ENCODE measurements around the gene S100PBP.
"Not testable (repeated sequence)": the region's sequence is repeated elsewhere in the genome, so short reads cannot be mapped to it uniquely, and the experiment has no call there.

S100PBP gene

DNA sequence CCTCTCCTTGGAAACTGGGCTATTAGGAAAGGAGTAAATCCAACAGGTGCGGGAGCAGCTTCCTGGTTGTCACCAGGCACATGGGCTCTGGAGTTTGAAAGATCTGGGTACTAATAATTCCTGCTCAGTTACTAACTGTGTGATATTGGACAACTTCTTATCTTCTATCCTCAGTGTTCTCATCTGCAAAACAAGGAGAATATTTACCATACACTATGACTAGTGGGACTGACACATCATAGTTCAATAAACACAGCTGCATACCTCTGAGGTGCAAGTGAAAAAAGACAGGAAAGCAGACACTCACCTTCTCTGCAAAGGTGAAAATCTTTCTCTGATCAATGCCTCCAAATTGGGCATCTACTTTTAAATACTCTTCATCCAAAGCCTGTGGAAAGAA is 20.0 kb upstream of the S100PBP start:
- H3K4me2 ChIP-seq (ENCODE audit: low read length), result no peak overlapping the region
- H3K79me2 ChIP-seq (ENCODE audit: low read length), result peaks cover 5% of the 10 kb centered on the region; the same call in 1 of the 2 replicates
- H3K36me3 ChIP-seq (replicated peaks; ENCODE audit: low read depth, low read length), result peaks cover 10% of the 10 kb centered on the region
- H4K20me1 ChIP-seq (ENCODE audit: insufficient read depth, low read length), result no peaks in the 10 kb centered on the region
- H2AFZ ChIP-seq (ENCODE audit: low read depth, low read length), result no peak overlapping the region
- H3K27me3 ChIP-seq (ENCODE audit: low read depth, low read length), result no peaks in the 10 kb centered on the region
- no peak overlapping the region for H3K27ac ChIP-seq (ENCODE audit: low read length)
- TF ChIP-seq CTCF (IDR thresholded peaks at IDR 0.05; ENCODE audit: low read depth, low read length), result no peak
- no peak for TF ChIP-seq EZH2phosphoT487 (IDR thresholded peaks at IDR 0.05; ENCODE audit: low read depth)
- H3K9me3 ChIP-seq (ENCODE audit: insufficient read depth, low read length), result no peaks in the 10 kb centered on the region
- H3K9ac ChIP-seq (ENCODE audit: low read length), result no peak overlapping the region
- no peaks in the 10 kb centered on the region for H3K4me1 ChIP-seq (ENCODE audit: low read length)
- no peak overlapping the region for H3K4me3 ChIP-seq (ENCODE audit: low read length)

- H3K27ac ChIP-seq (ENCODE audit: low read length), result no peak overlapping the region
- no peak for TF ChIP-seq CTCF (IDR thresholded peaks at IDR 0.05; ENCODE audit: low read depth, low read length)
- no peak for TF ChIP-seq EZH2phosphoT487 (IDR thresholded peaks at IDR 0.05; ENCODE audit: low read depth)
- H2AFZ ChIP-seq (ENCODE audit: low read depth, low read length), result no peak overlapping the region
- H3K9me3 ChIP-seq (ENCODE audit: insufficient read depth, low read length), result no peaks in the 10 kb centered on the region
- H3K4me3 ChIP-seq (ENCODE audit: low read length), result no peak overlapping the region
- H3K9ac ChIP-seq (ENCODE audit: low read length), result no peak overlapping the region
- H3K27me3 ChIP-seq (ENCODE audit: low read depth, low read length), result no peaks in the 10 kb centered on the region
- H3K36me3 ChIP-seq (replicated peaks; ENCODE audit: low read depth, low read length), result peaks cover 7% of the 10 kb centered on the region
- H4K20me1 ChIP-seq (ENCODE audit: insufficient read depth, low read length), result no peaks in the 10 kb centered on the region
- H3K79me2 ChIP-seq (ENCODE audit: low read length), result peaks cover 5% of the 10 kb centered on the region; the same call in 1 of the 2 replicates
- no peaks in the 10 kb centered on the region for H3K4me1 ChIP-seq (ENCODE audit: low read length)
- H3K4me2 ChIP-seq (ENCODE audit: low read length), result no peak overlapping the region
Measured at GRCh38 chr1:32798191-32798590, 19.3 kb upstream of the S100PBP start.

DNA sequence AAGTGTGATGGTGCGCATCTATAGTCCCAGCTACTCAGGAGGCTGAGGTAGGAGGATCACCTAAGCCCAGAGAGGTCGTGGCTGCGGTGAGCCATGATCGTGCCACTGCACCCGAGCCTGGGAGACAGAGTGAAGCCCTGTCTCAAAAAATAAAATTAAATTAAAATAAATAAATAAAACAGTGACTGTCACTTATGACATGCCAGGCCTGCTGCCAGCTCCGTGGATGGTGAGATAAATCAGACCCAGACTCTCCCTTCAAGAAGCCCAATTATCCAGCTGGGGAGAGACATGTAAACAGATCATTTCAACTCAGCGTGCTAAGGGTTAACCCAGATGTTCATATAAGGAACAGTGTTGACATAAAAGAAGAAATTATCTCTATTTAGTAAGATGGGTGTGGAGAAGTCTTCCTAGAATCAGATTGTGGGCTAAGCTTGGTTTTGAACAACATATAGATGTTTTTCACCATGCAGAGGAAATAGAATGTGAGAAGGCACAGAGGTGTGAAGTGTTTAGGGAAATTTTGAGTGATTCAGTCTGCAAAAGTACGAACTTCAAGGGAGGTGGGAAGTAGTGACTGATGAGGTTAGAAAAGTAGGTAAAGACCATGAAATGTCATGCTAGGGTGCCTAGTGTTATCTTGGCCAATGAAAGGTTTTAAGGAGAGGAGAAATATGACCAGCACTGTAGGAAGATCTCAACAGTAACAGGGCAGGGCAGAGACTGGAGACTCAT is 18.6 kb upstream of the S100PBP start:
- Histone ChIP-seq H3K9me3 (ENCODE audit: insufficient read depth, low read length) (no peaks in the 10 kb centered on the region), H3K27ac (ENCODE audit: low read length) (no peak overlapping the region), H3K36me3 (replicated peaks; ENCODE audit: low read depth, low read length) (peaks cover 7% of the 10 kb centered on the region), H3K4me1 (ENCODE audit: low read length) (no peaks in the 10 kb centered on the region), H3K4me2 (ENCODE audit: low read length) (no peak overlapping the region), H3K27me3 (ENCODE audit: low read depth, low read length) (no peaks in the 10 kb centered on the region), H3K4me3 (ENCODE audit: low read length) (no peak overlapping the region), H4K20me1 (ENCODE audit: insufficient read depth, low read length) (no peaks in the 10 kb centered on the region), H3K79me2 (ENCODE audit: low read length) (peaks cover 5% of the 10 kb centered on the region; the same call in 1 of the 2 replicates), H2AFZ (ENCODE audit: low read depth, low read length) (no peak overlapping the region), H3K9ac (ENCODE audit: low read length) (no peak overlapping the region)
- TF ChIP-seq CTCF (IDR thresholded peaks at IDR 0.05; ENCODE audit: low read depth, low read length), result no peak
- TF ChIP-seq EZH2phosphoT487 (IDR thresholded peaks at IDR 0.05; ENCODE audit: low read depth), result no peak

- Histone ChIP-seq H3K4me2 (ENCODE audit: low read length) (no peak overlapping the region), H3K9ac (ENCODE audit: low read length) (no peak overlapping the region), H3K36me3 (replicated peaks; ENCODE audit: low read depth, low read length) (peaks cover 16% of the 10 kb centered on the region), H3K79me2 (ENCODE audit: low read length) (peaks cover 5% of the 10 kb centered on the region), H4K20me1 (ENCODE audit: insufficient read depth, low read length) (no peaks in the 10 kb centered on the region), H3K4me1 (ENCODE audit: low read length) (no peaks in the 10 kb centered on the region), H3K27ac (ENCODE audit: low read length) (no peak overlapping the region), H3K27me3 (ENCODE audit: low read depth, low read length) (no peaks in the 10 kb centered on the region), H3K9me3 (ENCODE audit: insufficient read depth, low read length) (no peaks in the 10 kb centered on the region), H2AFZ (ENCODE audit: low read depth, low read length) (no peak overlapping the region), H3K4me3 (ENCODE audit: low read length) (no peak overlapping the region)
- TF ChIP-seq CTCF (IDR thresholded peaks at IDR 0.05; ENCODE audit: low read depth, low read length) (no peak), EZH2phosphoT487 (IDR thresholded peaks at IDR 0.05; ENCODE audit: low read depth) (no peak)
Measured at GRCh38 chr1:32801096-32801715, 16.2 kb upstream of the S100PBP start.

DNA sequence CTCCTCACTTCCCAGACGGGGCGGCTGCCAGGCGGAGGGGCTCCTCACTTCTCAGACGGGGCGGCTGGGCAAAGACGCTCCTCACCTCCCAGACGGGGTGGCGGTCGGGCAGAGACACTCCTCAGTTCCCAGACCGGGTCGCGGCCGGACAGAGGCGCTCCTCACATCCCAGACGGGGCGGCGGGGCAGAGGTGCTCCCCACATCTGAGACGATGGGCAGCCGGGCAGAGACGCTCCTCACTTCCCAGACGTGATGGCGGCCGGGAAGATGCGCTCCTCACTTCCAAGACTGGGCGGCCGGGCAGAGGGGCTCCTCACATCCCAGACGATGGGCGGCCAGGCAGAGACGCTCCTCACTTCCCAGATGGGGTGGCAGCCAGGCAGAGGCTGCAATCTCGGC is 13.0 kb upstream of the S100PBP start:
- not testable (repeated sequence) for H4K20me1 ChIP-seq (ENCODE audit: insufficient read depth, low read length); H3K4me2 ChIP-seq (ENCODE audit: low read length); H3K27me3 ChIP-seq (ENCODE audit: low read depth, low read length); H2AFZ ChIP-seq (ENCODE audit: low read depth, low read length); H3K9ac ChIP-seq (ENCODE audit: low read length); H3K9me3 ChIP-seq (ENCODE audit: insufficient read depth, low read length); H3K4me3 ChIP-seq (ENCODE audit: low read length); H3K4me1 ChIP-seq (ENCODE audit: low read length); H3K27ac ChIP-seq (ENCODE audit: low read length)
- peaks cover 20% of the 10 kb centered on the region for H3K79me2 ChIP-seq (ENCODE audit: low read length)
- H3K36me3 ChIP-seq (replicated peaks; ENCODE audit: low read depth, low read length), result peaks cover 32% of the 10 kb centered on the region

Data from OCI-LY3 (cell line).